Stimulated activated memory B cell treated with anti-CD40 and anti-IgM and Interleukin-4, amounts not matched to agents 10 μg/mL and 1 μg/mL and 100 μg/mL, for 72 hours (primary cell): Measurements from ENCODE around the gene TRIM60.
"Not testable (repeated sequence)": the region's sequence is repeated elsewhere in the genome, so short reads cannot be mapped to it uniquely, and the experiment has no call there.

Source experiments
- ATAC-seq: fragments of 150-1000 bp; cut with Tn5 transposase; 2 replicates; pipeline ENCODE4 v1.10.0; 2021
- H3K27ac Mint-ChIP-seq: one replicate; pipeline ENCODE4 v1.8.0; 2022; ENCODE audit warnings: mild to moderate bottlenecking, mixed read lengths
- H3K27me3 Mint-ChIP-seq: one replicate; pipeline ENCODE4 v1.8.0; 2022; ENCODE audit warnings: mixed read lengths
- H3K36me3 Mint-ChIP-seq: one replicate; pipeline ENCODE4 v1.8.0; 2022; ENCODE audit warnings: mixed read lengths
- H3K4me1 Mint-ChIP-seq: one replicate; pipeline ENCODE4 v1.8.0; 2022; ENCODE audit warnings: mixed read lengths
- H3K4me3 Mint-ChIP-seq: one replicate; pipeline ENCODE4 v1.8.0; 2022; ENCODE audit warnings: mild to moderate bottlenecking, moderate library complexity, mixed read lengths
- H3K9me3 Mint-ChIP-seq: one replicate; pipeline ENCODE4 v1.8.0; 2022; ENCODE audit warnings: mixed read lengths

The TRIM60 gene

GRCh38 chr4:165031436-165032211, at the start of gene TRIM60:
TRIM60 (plus strand) TSS chr4:165031999; CDS start chr4:165040073, 8,074 bp downstream.
- no peaks in the 10 kb centered on the region for H3K36me3 Mint-ChIP-seq
- H3K27ac Mint-ChIP-seq, result no peak within 1 kb of the TSS
- no peak within 1 kb of the TSS for H3K4me3 Mint-ChIP-seq
- H3K9me3 Mint-ChIP-seq, result no peaks in the 10 kb centered on the region
- H3K27me3 Mint-ChIP-seq, result peaks cover 8% of the 10 kb centered on the region
- H3K4me1 Mint-ChIP-seq, result no peaks in the 10 kb centered on the region
- ATAC-seq, result no peak

GRCh38 chr4:164989471-164989870, 42.3 kb upstream of the TRIM60 start:
- no peaks in the 10 kb centered on the region for H3K27me3 Mint-ChIP-seq
- H3K27ac Mint-ChIP-seq, result no peak overlapping the region
- H3K4me1 Mint-ChIP-seq, result no peaks in the 10 kb centered on the region
- H3K9me3 Mint-ChIP-seq, result no peaks in the 10 kb centered on the region
- H3K4me3 Mint-ChIP-seq, result no peak overlapping the region
- ATAC-seq, result no peak
- no peaks in the 10 kb centered on the region for H3K36me3 Mint-ChIP-seq

- not testable (repeated sequence) for ATAC-seq, H3K9me3 Mint-ChIP-seq, H3K4me3 Mint-ChIP-seq, H3K27ac Mint-ChIP-seq, H3K27me3 Mint-ChIP-seq, H3K36me3 Mint-ChIP-seq, H3K4me1 Mint-ChIP-seq
These were observed 41.0 kb upstream of the TRIM60 start for GRCh38 chr4:164990786-164991185.

GRCh38 chr4:164996123-164996522, 35.7 kb upstream of the TRIM60 start:
- not testable (repeated sequence) for H3K4me3 Mint-ChIP-seq, H3K4me1 Mint-ChIP-seq, H3K27ac Mint-ChIP-seq, H3K36me3 Mint-ChIP-seq, H3K9me3 Mint-ChIP-seq, ATAC-seq, H3K27me3 Mint-ChIP-seq

- H3K9me3 Mint-ChIP-seq, result no peaks in the 10 kb centered on the region
- H3K27ac Mint-ChIP-seq, result no peak overlapping the region
- ATAC-seq, result no peak
- H3K36me3 Mint-ChIP-seq, result no peaks in the 10 kb centered on the region
- H3K4me3 Mint-ChIP-seq, result no peak overlapping the region
- no peaks in the 10 kb centered on the region for H3K27me3 Mint-ChIP-seq
- H3K4me1 Mint-ChIP-seq, result no peaks in the 10 kb centered on the region
These were observed 34.5 kb upstream of the TRIM60 start for GRCh38 chr4:164997324-164997723.

GRCh38 chr4:164997941-164998340, 33.9 kb upstream of the TRIM60 start:
- Mint-ChIP-seq H3K36me3 (no peaks in the 10 kb centered on the region), H3K27me3 (no peaks in the 10 kb centered on the region), H3K9me3 (no peaks in the 10 kb centered on the region), H3K27ac (no peak overlapping the region), H3K4me1 (no peaks in the 10 kb centered on the region), H3K4me3 (no peak overlapping the region)
- no peak for ATAC-seq

- H3K36me3 Mint-ChIP-seq, H3K27me3 Mint-ChIP-seq, H3K4me1 Mint-ChIP-seq, H3K9me3 Mint-ChIP-seq, H3K4me3 Mint-ChIP-seq, H3K27ac Mint-ChIP-seq, ATAC-seq: not testable (repeated sequence)
These were observed 33.2 kb upstream of the TRIM60 start for GRCh38 chr4:164998526-164999080.

- not testable (repeated sequence) for H3K9me3 Mint-ChIP-seq, H3K27ac Mint-ChIP-seq, H3K27me3 Mint-ChIP-seq, ATAC-seq, H3K4me1 Mint-ChIP-seq, H3K36me3 Mint-ChIP-seq, H3K4me3 Mint-ChIP-seq
These were observed 29.8 kb upstream of the TRIM60 start for GRCh38 chr4:165001957-165002356.

- H3K4me3 Mint-ChIP-seq, result no peak overlapping the region
- peaks cover 13% of the 10 kb centered on the region for H3K27me3 Mint-ChIP-seq
- no peak for ATAC-seq
- no peaks in the 10 kb centered on the region for H3K4me1 Mint-ChIP-seq
- H3K9me3 Mint-ChIP-seq, result no peaks in the 10 kb centered on the region
- no peaks in the 10 kb centered on the region for H3K36me3 Mint-ChIP-seq
- H3K27ac Mint-ChIP-seq, result no peak overlapping the region
These were observed 26.4 kb upstream of the TRIM60 start for GRCh38 chr4:165005352-165005925.

GRCh38 chr4:165006456-165006855, 25.3 kb upstream of the TRIM60 start:
- Mint-ChIP-seq H3K27ac (no peak overlapping the region), H3K36me3 (no peaks in the 10 kb centered on the region), H3K27me3 (peaks cover 22% of the 10 kb centered on the region), H3K9me3 (no peaks in the 10 kb centered on the region), H3K4me1 (no peaks in the 10 kb centered on the region), H3K4me3 (no peak overlapping the region)
- no peak for ATAC-seq

GRCh38 chr4:165006886-165007285, 24.9 kb upstream of the TRIM60 start:
- Mint-ChIP-seq H3K36me3 (no peaks in the 10 kb centered on the region), H3K4me1 (no peaks in the 10 kb centered on the region), H3K9me3 (no peaks in the 10 kb centered on the region), H3K4me3 (no peak overlapping the region), H3K27me3 (peaks cover 22% of the 10 kb centered on the region), H3K27ac (no peak overlapping the region)
- no peak for ATAC-seq

GRCh38 chr4:165009493-165010227, 22.1 kb upstream of the TRIM60 start:
- peaks cover 22% of the 10 kb centered on the region for H3K27me3 Mint-ChIP-seq
- no peaks in the 10 kb centered on the region for H3K4me1 Mint-ChIP-seq
- no peak for ATAC-seq
- no peaks in the 10 kb centered on the region for H3K9me3 Mint-ChIP-seq
- no peak overlapping the region for H3K4me3 Mint-ChIP-seq
- no peak overlapping the region for H3K27ac Mint-ChIP-seq
- H3K36me3 Mint-ChIP-seq, result no peaks in the 10 kb centered on the region

- H3K4me1 Mint-ChIP-seq, result no peaks in the 10 kb centered on the region
These were observed 21.3 kb upstream of the TRIM60 start for GRCh38 chr4:165010487-165010886.

GRCh38 chr4:165010991-165011390, 20.8 kb upstream of the TRIM60 start:
- H3K4me1 Mint-ChIP-seq, result no peaks in the 10 kb centered on the region
- H3K27ac Mint-ChIP-seq, result no peak overlapping the region
- no peak overlapping the region for H3K4me3 Mint-ChIP-seq
- H3K27me3 Mint-ChIP-seq, result peaks cover 22% of the 10 kb centered on the region
- no peak for ATAC-seq
- no peaks in the 10 kb centered on the region for H3K36me3 Mint-ChIP-seq
- H3K9me3 Mint-ChIP-seq, result no peaks in the 10 kb centered on the region

More at GRCh38 chr4:165010487-165010886, 21.3 kb upstream of the TRIM60 start:
- H3K36me3 Mint-ChIP-seq, result no peaks in the 10 kb centered on the region
- no peaks in the 10 kb centered on the region for H3K9me3 Mint-ChIP-seq
- no peak for ATAC-seq
- H3K27me3 Mint-ChIP-seq, result peaks cover 22% of the 10 kb centered on the region
- H3K4me3 Mint-ChIP-seq, result no peak overlapping the region
- no peak overlapping the region for H3K27ac Mint-ChIP-seq

GRCh38 chr4:165011403-165011802, 20.4 kb upstream of the TRIM60 start:
- Mint-ChIP-seq H3K9me3 (no peaks in the 10 kb centered on the region), H3K4me1 (no peaks in the 10 kb centered on the region), H3K27me3 (peaks cover 22% of the 10 kb centered on the region), H3K27ac (no peak overlapping the region), H3K4me3 (no peak overlapping the region), H3K36me3 (no peaks in the 10 kb centered on the region)
- no peak for ATAC-seq
